Left ventricle myocardium inferior (tissue), 1 donor: ENCODE data around the gene ADAM19. TPM values are rescaled to one million over a fixed set of nuclear protein-coding genes. Genes with fewer than 3 reads are reported as not detected.
A peak's percentile ranks its signal among the peaks of the same experiment; 100 is the strongest.

ENCODE experiments used
- DNase-seq: peaks from one replicate; pipeline ENCODE4 v3.0.0-alpha.2; 2020
- H3K27ac ChIP-seq: fragments of 200-600 bp; replicated peaks from 2 replicates; pipeline ENCODE4 v1.8.0; 2021
- H3K27me3 ChIP-seq: fragments of 200-600 bp; 2 replicates; pipeline ENCODE4 v1.8.0; 2021; ENCODE audit warnings: low read depth
- H3K36me3 ChIP-seq: fragments of 200-600 bp; 2 replicates; pipeline ENCODE4 v1.8.0; 2021
- H3K4me1 ChIP-seq: fragments of 200-600 bp; 2 replicates; pipeline ENCODE4 v1.8.0; 2021
- H3K4me3 ChIP-seq: fragments of 200-600 bp; 2 replicates; pipeline ENCODE4 v1.8.0; 2021; ENCODE audit warnings: mild to moderate bottlenecking, moderate library complexity
- H3K9me3 ChIP-seq: fragments of 200-600 bp; replicated peaks from 2 replicates; pipeline ENCODE4 v1.8.0; 2021
- intact Hi-C: fragments of 100-400 bp; cut with micrococcal nuclease; formaldehyde crosslinking; loops from one replicate; pipeline ENCODE4 v1.11.0; 2022
- total RNA-seq: library from RNA; stranded (reverse); fragmentation: NEBNext Ultra II Directional; extraction: Animal tissue kit (Norgen Biotek cat#: 25700); gene quantifications from one replicate; pipeline ENCODE4 v1.2.1, GENCODE V29; 2021
- TF ChIP-seq, protein P1 (sequence below): fragments of 200-600 bp; IDR thresholded peaks from 2 replicates; pipeline ENCODE4 v1.8.0; 2021; ENCODE audit warnings: antibody characterized with exemption, mild to moderate bottlenecking, borderline replicate concordance
- donor health status: DM: no; HTN: yes; CAD: no; lungs with severe emphysema.

Gene ADAM19
- total RNA-seq, 1 donor from 2014 or later: 17.7 TPM

DNA sequence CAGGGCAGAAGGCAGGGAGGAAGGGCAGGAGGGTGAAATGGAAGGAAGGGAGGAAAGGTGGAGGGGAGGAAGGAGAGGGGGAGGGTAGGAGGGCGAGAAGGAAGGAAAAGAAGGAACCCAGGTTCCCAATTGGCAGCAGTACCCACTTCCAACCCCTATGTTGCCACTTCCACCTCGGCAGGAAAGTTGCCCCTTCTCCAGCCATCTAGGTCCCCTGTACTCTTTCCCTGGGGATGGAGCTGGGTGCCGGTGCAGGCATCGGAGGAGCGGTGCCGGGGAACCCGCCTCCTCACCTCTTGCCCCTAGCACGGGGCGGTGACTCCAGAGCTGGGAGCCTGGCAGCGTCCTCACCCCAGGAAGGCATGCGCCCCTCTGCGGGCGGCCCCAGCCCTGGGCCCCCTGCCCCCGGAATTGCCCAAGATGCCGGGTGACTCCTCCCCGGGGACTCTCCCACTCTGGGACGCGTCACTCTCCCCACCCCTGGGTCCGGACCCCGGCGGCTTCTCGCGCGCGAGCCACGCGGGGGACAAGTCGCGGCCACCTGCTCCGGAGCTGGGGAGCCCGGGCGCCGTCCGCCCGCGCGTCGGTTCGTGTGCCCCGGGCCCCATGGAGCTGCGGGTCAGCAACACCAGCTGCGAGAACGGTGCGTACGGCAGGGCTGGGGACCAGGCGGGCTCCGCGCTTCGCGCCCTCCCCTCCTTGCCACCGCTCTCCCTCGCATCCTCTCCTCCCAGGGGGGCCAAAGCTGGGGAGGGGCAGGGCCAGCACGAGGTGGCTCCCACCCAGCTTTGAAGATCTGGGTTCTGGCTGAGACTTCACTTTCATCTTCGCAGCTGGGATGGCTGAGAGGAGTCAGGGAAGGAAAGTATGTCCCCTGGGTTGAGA lies 115.6 kb downstream of the ADAM19 start, which contains the start of gene NIPAL4:
Gene NIPAL4, plus strand, starts transcription at position 499 of the 885 bp plus-strand sequence. Its CDS starts 108 bp downstream, at position 607.
- TF ChIP-seq, protein P1, sequence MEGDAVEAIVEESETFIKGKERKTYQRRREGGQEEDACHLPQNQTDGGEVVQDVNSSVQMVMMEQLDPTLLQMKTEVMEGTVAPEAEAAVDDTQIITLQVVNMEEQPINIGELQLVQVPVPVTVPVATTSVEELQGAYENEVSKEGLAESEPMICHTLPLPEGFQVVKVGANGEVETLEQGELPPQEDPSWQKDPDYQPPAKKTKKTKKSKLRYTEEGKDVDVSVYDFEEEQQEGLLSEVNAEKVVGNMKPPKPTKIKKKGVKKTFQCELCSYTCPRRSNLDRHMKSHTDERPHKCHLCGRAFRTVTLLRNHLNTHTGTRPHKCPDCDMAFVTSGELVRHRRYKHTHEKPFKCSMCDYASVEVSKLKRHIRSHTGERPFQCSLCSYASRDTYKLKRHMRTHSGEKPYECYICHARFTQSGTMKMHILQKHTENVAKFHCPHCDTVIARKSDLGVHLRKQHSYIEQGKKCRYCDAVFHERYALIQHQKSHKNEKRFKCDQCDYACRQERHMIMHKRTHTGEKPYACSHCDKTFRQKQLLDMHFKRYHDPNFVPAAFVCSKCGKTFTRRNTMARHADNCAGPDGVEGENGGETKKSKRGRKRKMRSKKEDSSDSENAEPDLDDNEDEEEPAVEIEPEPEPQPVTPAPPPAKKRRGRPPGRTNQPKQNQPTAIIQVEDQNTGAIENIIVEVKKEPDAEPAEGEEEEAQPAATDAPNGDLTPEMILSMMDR: no peak
- Histone ChIP-seq H3K27ac (no peak within 1 kb of the TSS), H3K4me3 (peak within 1 kb of the TSS; percentile 65), H3K27me3 (peaks cover 39% of the 10 kb centered on the region), H3K4me1 (peaks cover 11% of the 10 kb centered on the region), H3K36me3 (no peaks in the 10 kb centered on the region), H3K9me3 (no peaks in the 10 kb centered on the region)
- DNase-seq: no peak
- intact Hi-C loops: no loop called here

DNA sequence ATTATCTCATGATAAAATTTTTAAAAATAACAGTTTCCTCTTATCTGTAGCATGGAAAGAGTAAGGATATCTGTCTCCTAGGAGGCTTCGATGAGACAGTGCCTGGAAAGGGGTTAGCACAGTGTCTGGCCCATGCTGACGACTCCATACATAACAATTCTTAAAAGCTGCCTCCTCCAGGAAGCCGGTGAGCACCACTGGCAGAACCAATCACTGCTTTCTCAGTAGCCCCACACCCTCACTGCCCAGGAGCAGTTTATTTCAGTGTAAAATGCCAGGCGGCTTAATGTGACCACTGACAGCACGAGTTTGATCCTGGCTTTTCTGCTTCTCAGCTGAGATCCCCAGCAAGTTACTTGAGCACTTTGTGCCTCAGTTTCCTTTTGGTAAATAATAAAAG lies 116.7 kb downstream of the ADAM19 start:
- Histone ChIP-seq H3K36me3 (no peaks in the 10 kb centered on the region), H3K27me3 (peaks cover 39% of the 10 kb centered on the region), H3K27ac (no peak overlapping the region), H3K9me3 (no peaks in the 10 kb centered on the region), H3K4me1 (peaks cover 11% of the 10 kb centered on the region), H3K4me3 (no peak overlapping the region)
- intact Hi-C loops: no loop called here
- TF ChIP-seq, protein P1: no peak
- no peak for DNase-seq

DNA sequence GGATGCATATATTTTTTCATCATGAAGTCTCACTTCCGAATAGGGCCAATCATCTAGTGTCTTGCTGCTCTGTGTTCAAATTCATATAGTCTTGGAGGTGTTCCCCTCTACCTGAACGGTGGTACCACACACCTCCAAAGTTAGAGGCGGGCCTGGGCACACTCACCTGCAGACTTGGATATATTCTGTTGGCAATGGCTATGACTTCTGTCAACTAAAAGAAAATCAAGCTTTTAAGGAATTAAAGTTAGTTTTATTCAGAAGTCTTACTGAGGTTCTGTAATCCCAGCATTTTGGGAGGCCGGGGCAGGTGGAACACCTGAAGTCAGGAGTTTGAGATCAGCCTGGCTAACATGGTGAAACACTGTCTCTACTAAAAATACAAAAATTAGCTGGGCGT lies 118.2 kb downstream of the ADAM19 start:
- H3K36me3 ChIP-seq: no peaks in the 10 kb centered on the region
- peaks cover 11% of the 10 kb centered on the region for H3K4me1 ChIP-seq
- TF ChIP-seq, protein P1: no peak
- DNase-seq: no peak
- no peaks in the 10 kb centered on the region for H3K9me3 ChIP-seq
- intact Hi-C loops: no loop called here
- no peak overlapping the region for H3K4me3 ChIP-seq
- peaks cover 29% of the 10 kb centered on the region for H3K27me3 ChIP-seq
- H3K27ac ChIP-seq: no peak overlapping the region

DNA sequence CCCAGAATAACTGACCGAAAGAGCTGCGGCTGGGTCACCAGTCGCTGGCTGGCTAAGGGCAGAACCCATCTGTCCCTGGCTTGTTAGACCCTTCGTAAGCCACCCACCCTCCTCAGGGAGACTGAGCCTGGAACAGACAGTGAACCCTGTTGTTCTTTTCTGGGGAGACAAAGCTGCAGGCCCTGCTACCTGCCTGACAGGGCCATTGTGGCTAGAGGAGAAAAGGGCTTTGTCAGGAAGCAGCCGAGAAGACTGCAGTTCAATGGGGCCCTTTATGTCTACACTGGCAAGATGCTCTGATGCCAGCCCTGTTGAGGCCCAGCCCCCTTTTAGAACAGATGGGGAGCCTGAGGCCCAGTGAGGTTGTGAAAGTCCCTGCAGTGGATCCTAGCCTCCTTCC lies 119.3 kb downstream of the ADAM19 start:
- Histone ChIP-seq H3K36me3 (no peaks in the 10 kb centered on the region), H3K4me3 (no peak overlapping the region), H3K27ac (no peak overlapping the region), H3K4me1 (peaks cover 11% of the 10 kb centered on the region), H3K9me3 (no peaks in the 10 kb centered on the region), H3K27me3 (peaks cover 18% of the 10 kb centered on the region)
- TF ChIP-seq, protein P1: no peak
- intact Hi-C loops: no loop called here
- no peak for DNase-seq

DNA sequence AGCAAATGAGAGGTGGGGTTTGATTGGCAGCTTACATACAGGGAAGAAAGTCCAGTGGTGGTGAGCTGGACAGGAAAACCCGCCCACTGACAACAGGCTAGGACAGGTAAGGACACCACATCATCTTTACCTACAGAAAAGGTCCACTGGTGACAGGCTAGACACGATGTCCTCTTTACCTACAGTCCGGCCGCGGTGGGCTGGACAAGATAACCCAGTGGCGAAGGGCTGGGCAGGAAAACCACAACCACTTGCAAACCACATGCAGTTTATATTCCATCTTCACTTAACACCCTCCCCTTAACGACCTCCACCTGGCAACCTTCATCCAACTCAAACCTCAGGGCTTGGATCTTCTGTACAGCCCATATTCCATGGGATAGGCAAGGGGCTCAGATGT lies 120.5 kb downstream of the ADAM19 start:
- Histone ChIP-seq H3K4me1 (peaks cover 4% of the 10 kb centered on the region), H3K27ac (no peak overlapping the region), H3K4me3 (no peak overlapping the region), H3K9me3 (no peaks in the 10 kb centered on the region), H3K36me3 (no peaks in the 10 kb centered on the region), H3K27me3 (peaks cover 6% of the 10 kb centered on the region)
- TF ChIP-seq, protein P1: no peak
- DNase-seq: no peak
- intact Hi-C loops: no loop called here
